GM20000 (cell line): ENCODE measurements around the gene SYK.

ENCODE experiments used
- DNase-seq: peaks from one replicate; pipeline ENCODE4 v3.0.0; 2012; ENCODE audit warnings: low spot score
- TF ChIP-seq, protein P1 (sequence below): IDR thresholded peaks from 2 replicates; pipeline ENCODE4 v1.5.1; 2012; ENCODE audit warnings: mild to moderate bottlenecking, control low read depth; ENCODE audit errors: extremely low read depth, missing control alignments

The SYK gene

DNA sequence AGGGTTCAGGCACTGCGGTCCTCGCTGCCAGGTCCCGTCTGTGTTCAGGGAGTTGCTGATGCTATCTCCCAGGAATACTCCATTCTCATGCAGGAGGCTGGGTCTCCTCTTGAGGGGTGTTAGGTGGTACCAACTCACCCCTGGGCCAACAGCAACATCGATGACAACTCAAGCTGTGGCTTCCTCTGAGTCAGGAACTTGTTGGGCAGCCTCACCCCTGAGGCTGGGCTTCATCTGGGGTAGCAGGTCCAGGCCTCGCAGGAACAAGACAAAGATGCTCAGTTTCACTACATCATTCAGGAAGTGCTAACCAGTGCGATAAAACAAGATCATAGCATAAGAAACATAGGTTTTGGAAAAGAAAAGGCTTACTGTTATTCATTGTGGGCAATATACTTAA, 125.9 kb downstream of the SYK start:
- DNase-seq = no peak
- TF ChIP-seq, protein P1, sequence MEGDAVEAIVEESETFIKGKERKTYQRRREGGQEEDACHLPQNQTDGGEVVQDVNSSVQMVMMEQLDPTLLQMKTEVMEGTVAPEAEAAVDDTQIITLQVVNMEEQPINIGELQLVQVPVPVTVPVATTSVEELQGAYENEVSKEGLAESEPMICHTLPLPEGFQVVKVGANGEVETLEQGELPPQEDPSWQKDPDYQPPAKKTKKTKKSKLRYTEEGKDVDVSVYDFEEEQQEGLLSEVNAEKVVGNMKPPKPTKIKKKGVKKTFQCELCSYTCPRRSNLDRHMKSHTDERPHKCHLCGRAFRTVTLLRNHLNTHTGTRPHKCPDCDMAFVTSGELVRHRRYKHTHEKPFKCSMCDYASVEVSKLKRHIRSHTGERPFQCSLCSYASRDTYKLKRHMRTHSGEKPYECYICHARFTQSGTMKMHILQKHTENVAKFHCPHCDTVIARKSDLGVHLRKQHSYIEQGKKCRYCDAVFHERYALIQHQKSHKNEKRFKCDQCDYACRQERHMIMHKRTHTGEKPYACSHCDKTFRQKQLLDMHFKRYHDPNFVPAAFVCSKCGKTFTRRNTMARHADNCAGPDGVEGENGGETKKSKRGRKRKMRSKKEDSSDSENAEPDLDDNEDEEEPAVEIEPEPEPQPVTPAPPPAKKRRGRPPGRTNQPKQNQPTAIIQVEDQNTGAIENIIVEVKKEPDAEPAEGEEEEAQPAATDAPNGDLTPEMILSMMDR = no peak

DNA sequence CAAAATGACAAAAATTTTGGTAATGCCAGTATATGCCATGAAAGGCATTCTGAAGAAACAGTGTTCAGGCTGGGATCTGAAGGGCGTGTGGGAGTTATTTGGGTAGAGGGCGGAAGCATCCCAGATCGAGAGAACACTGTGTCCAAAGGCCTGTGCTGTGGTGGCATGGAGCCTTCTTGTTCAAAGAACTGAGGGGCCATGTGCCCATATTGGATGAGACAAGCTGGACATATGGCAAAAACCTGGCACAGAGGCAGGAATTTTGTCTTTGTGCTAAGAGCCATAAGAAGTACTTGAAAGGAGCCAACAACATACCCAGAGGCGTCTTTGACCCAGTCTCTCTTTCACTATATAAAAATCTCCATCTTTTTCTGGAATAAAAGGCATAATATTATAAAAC, 128.0 kb downstream of the SYK start:
- TF ChIP-seq, protein P1 = no peak
- no peak for DNase-seq

DNA sequence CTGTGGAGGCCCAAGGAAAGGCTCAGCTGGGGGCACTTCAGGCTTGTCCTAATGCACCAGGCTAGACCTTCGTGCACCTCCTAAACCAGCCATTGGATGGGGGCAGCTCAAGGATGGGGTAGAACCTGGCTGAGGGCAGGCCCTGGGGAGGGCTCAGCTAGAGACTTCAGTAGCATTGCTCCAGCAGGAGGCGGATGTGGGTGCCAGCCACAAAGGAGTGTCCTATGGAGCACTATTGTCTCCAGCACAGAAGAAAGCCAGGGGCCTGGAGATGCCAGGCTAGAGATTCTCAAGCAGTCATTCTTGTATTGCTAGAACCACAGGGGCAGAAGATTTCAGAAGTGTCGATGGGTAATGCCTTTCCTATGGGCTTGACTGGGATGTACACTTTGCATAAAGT, 131.8 kb downstream of the SYK start:
- no peak for DNase-seq
- TF ChIP-seq, protein P1 = no peak

GRCh38 chr9:90939351-90939750, 137.7 kb downstream of the SYK start:
- TF ChIP-seq, protein P1 = no peak

GRCh38 chr9:90940280-90940679, 138.7 kb downstream of the SYK start:
- DNase-seq = no peak
- TF ChIP-seq, protein P1 = no peak

More at GRCh38 chr9:90939351-90939750, 137.7 kb downstream of the SYK start:
- DNase-seq = no peak

DNA sequence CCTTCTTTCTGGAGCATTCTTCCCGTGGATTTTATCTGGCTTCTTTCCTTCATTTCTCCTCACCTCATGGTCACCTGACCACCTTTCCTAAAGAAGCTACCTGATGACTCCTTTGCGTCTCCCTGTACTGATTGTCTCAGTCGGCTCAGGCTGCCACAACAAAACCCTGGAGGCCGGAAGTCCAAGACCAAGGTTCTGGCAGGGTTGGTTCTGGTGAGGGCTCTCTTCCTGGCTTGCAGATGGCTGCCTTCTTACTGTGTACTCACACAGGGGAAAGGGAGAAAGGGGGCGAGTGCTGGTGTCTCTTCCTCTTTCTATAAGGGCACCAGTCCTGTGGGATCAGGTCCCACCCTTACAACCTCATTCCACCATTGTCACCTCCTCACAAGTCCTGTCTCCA, 140.0 kb downstream of the SYK start:
- TF ChIP-seq, protein P1 = no peak
- DNase-seq = no peak

DNA sequence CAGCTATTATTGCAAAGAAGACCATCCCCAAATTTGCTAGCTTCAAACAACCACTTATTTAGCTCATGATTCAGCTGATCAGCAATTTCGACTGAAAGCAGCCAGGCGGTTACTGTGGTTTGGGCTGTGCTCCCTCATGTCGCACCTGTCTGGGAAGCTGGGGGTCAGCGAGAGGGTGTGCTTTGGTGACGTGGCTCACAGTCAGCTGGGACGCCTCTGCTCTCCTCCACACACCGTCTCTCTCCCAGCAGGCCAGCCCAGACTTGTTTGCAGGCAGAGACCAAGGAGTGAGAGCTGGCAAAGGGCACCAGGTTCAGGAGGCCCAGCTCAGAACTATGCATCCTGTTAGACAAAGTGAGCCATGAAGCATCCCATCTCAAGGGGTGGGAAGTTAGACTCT, 140.9 kb downstream of the SYK start:
- no peak for DNase-seq
- TF ChIP-seq, protein P1 = no peak
